K562 (cell line): ENCODE data around the gene OGDH. TPM values are rescaled to one million over a fixed set of nuclear protein-coding genes. Genes with fewer than 3 reads are reported as not detected.
A peak's percentile ranks its signal among the peaks of the same experiment; 100 is the strongest.

Source experiments
- ELF4 ChIP-seq: fragments of 450-650 bp; formaldehyde crosslinking; IDR thresholded peaks from 2 replicates; pipeline ENCODE4 v1.4.0; 2022; ENCODE audit warnings: missing genetic modification characterization
- FOXP1 ChIP-seq: sonication (generic); formaldehyde crosslinking; IDR thresholded peaks from 2 replicates; pipeline ENCODE4 v1.8.0; 2022; ENCODE audit warnings: mild to moderate bottlenecking, missing genetic modification reagents
- GMEB1 ChIP-seq: fragments of 250-450 bp; sonication (Bioruptor Pico); IDR thresholded peaks from 2 replicates; pipeline ENCODE4 v1.4.0; 2020; ENCODE audit warnings: mild to moderate bottlenecking
- GTF3C2 ChIP-seq: IDR thresholded peaks from 3 replicates; pipeline ENCODE4 v1.6.1; 2011; ENCODE audit warnings: borderline replicate concordance, mild to moderate bottlenecking, moderate library complexity; ENCODE audit not compliant: insufficient read length; ENCODE audit errors: extremely low read depth
- KAT2B ChIP-seq: IDR thresholded peaks from one replicate; pipeline ENCODE4 v1.6.1; 2012; ENCODE audit warnings: low read depth, mild to moderate bottlenecking, control low read depth, inconsistent platforms, low read length, moderate library complexity
- MLLT1 ChIP-seq, 2 experiments: fragments of 450-650 bp; IDR thresholded peaks; 2 replicates each; pipeline ENCODE4 v1.6.1; 2016
- NONO ChIP-seq, 2 experiments: fragments of 200-400 bp in 1 of 2; fragments of 450-650 bp in 1 of 2; formaldehyde crosslinking in 1 of 2; IDR thresholded peaks; 2 replicates each; pipeline ENCODE4 v1.6.1; 2017; ENCODE audit warnings: low read depth in 2 of 2, mild to moderate bottlenecking in 2 of 2, moderate library complexity in 2 of 2, low read length in 1 of 2
- NR4A1 ChIP-seq, 2 experiments: fragments of 250-450 bp in 1 of 2; fragments of 450-650 bp in 1 of 2; sonication (Bioruptor Pico) in 1 of 2; IDR thresholded peaks; 2 replicates each; pipeline versions ENCODE4 v1.4.0 to v1.6.1; 2016 to 2020; ENCODE audit warnings: mild to moderate bottlenecking in 2 of 2, missing compliant biosample characterization in 1 of 2, missing genetic modification characterization in 1 of 2, moderate library complexity in 1 of 2
- POLR2B ChIP-seq: fragments of 450-650 bp; IDR thresholded peaks from 2 replicates; pipeline ENCODE4 v1.6.1; 2018; ENCODE audit warnings: low read depth; ENCODE audit not compliant: partially characterized antibody
- SIN3A ChIP-seq, 2 experiments: fragments of 150-350 bp in 1 of 2; IDR thresholded peaks; 2 replicates each; pipeline ENCODE4 v1.6.1; 2011 to 2016; ENCODE audit warnings: borderline replicate concordance in 2 of 2, low read depth in 2 of 2, low read length in 2 of 2, mild to moderate bottlenecking in 2 of 2, moderate library complexity in 2 of 2; ENCODE audit not compliant: control insufficient read depth in 1 of 2
- SIN3B ChIP-seq: fragments of 450-650 bp; IDR thresholded peaks from 2 replicates; pipeline ENCODE4 v1.6.1; 2017; ENCODE audit warnings: low read depth, mild to moderate bottlenecking, moderate library complexity
- TFAP4 ChIP-seq: sonication (generic); formaldehyde crosslinking; IDR thresholded peaks from 2 replicates; pipeline ENCODE4 v1.8.0; 2022; ENCODE audit warnings: missing genetic modification reagents, mild to moderate bottlenecking, moderate library complexity, borderline replicate concordance
- UBTF ChIP-seq, 2 experiments: IDR thresholded peaks; 2 replicates each; pipeline ENCODE4 v1.6.1; 2012; ENCODE audit warnings: improper control_type of control experiment in 2 of 2, low read depth in 2 of 2, low read length in 2 of 2, borderline replicate concordance in 1 of 2
- ZC3H4 ChIP-seq: sonication (generic); formaldehyde crosslinking; IDR thresholded peaks from 2 replicates; pipeline ENCODE4 v1.9.0; 2021; ENCODE audit warnings: missing genetic modification reagents, borderline replicate concordance
- ZNF436 ChIP-seq: fragments of 250-450, 450-650 bp; sonication (Bioruptor Pico); formaldehyde crosslinking; IDR thresholded peaks from 2 replicates; pipeline ENCODE4 v1.7.0; 2020; ENCODE audit warnings: mild to moderate bottlenecking
- polyA plus RNA-seq, 8 experiments: library from polyadenylated mRNA; depleted of rRNA in 4 of 8; stranded (reverse) in 5 of 8; unstranded in 3 of 8; fragments of >200 nt; fragmentation: Nextera tagmentation in 2 of 8; fragmentation: Illumina TruSeq in 1 of 8; extraction: Ambion mirVana in 2 of 8; extraction: Trizol in 1 of 8; gene quantifications; 2 replicates each; pipeline versions ENCODE4 v1.2.1 to v1.2.3, GENCODE V29; 2011 to 2014; ENCODE audit warnings: inconsistent platforms in 1 of 8, missing spikeins in 1 of 8
- total RNA-seq, 7 experiments: library from RNA; depleted of rRNA in 6 of 7; stranded (reverse); fragments of >200 nt in 6 of 7; fragmentation: Illumina TruSeq in 2 of 7; extraction: Trizol in 2 of 7; gene quantifications; 2 replicates each; pipeline versions ENCODE4 v1.2.1 to v1.2.3, GENCODE V29; 2011 to 2021; ENCODE audit warnings: low replicate concordance in 1 of 7

Gene OGDH
- total and polyA plus RNA-seq, 9 of the 15 experiments (the other 6 are each of a cell fraction or from before 2014, with no cell fraction given), result 3.1 to 80.3 (median 23.5) TPM

GRCh38 chr7:44581879-44582603 is 24.4 kb upstream of the OGDH start, which contains the start of gene TMED4 (continued):
- TF ChIP-seq TFAP4 (CRISPR knock-in tag) (peak; percentile 66; the same call in 1 of the 2 replicates), UBTF (IDR thresholded peaks at IDR 0.05; ENCODE audit: borderline replicate concordance in 1 of 2, low read depth in 2 of 2, low read length in 2 of 2) (0 out of 4 replicates have a peak, but pooled peaks have one; percentile 12 to 24), NR4A1 (CRISPR knock-in tag; IDR thresholded peaks at IDR 0.05) (peak; percentile 34; the same call in 1 of the 2 replicates), NR4A1 (tag; IDR thresholded peaks at IDR 0.05) (no peak), KAT2B (no peak), SIN3B (peak; percentile 54; the same call in 1 of the 2 replicates), GMEB1 (CRISPR knock-in tag) (0 out of 2 replicates have a peak, but pooled peaks have one; percentile 30), ZC3H4 (CRISPR knock-in tag) (0 out of 2 replicates have a peak, but pooled peaks have one; percentile 65), POLR2B (peak; percentile 96), MLLT1 (IDR thresholded peaks at IDR 0.05) (no peak), ELF4 (CRISPR knock-in tag) (peak; percentile 9; the same call in 1 of the 2 replicates), NONO (IDR thresholded peaks at IDR 0.05; ENCODE audit: low read depth in 2 of 2, low read length in 1 of 2) (peak in 1 of 2 experiments; percentile 13; a peak in 1 of 4 replicates), FOXP1 (CRISPR knock-in tag) (peak; percentile 75; the same call in 1 of the 2 replicates), SIN3A (IDR thresholded peaks at IDR 0.05; ENCODE audit: borderline replicate concordance in 2 of 2, control insufficient read depth in 1 of 2, low read depth in 2 of 2, low read length in 2 of 2) (peak in 1 of 2 experiments; percentile 11; a peak in 2 of 4 replicates), ZNF436 (no peak), GTF3C2 (no peak)
